OCI-LY3 (cell line): ENCODE measurements around the gene GPR137.

Experiments
- H2AFZ ChIP-seq: fragments of 200-600, 300-600 bp; shearing (Covaris generic); 2 replicates; pipeline ENCODE4 v1.6.0; 2014; ENCODE audit warnings: antibody characterized with exemption, low read depth, low read length
- H3K27ac ChIP-seq: fragments of 200-600, 300-600 bp; sonication (generic); 2 replicates; pipeline ENCODE4 v1.5.1; 2014; ENCODE audit warnings: mild to moderate bottlenecking, low read length, moderate library complexity, mixed read lengths
- H3K27me3 ChIP-seq: fragments of 200-600, 300-600 bp; sonication (generic); 2 replicates; pipeline ENCODE4 v1.6.1; 2014; ENCODE audit warnings: low read depth, low read length, mixed read lengths
- H3K36me3 ChIP-seq: fragments of 200-600, 300-600 bp; sonication (generic); replicated peaks from 2 replicates; pipeline ENCODE3; 2014; ENCODE audit warnings: low read depth, low read length, mixed read lengths
- H3K4me1 ChIP-seq: fragments of 300-600, 200-600 bp; sonication (generic); 2 replicates; pipeline ENCODE4 v1.6.1; 2014; ENCODE audit warnings: low read length, mixed read lengths
- H3K4me2 ChIP-seq: fragments of 200-600, 300-600 bp; sonication (generic); 2 replicates; pipeline ENCODE4 v1.6.1; 2014; ENCODE audit warnings: low read length, mixed read lengths
- H3K4me3 ChIP-seq: fragments of 300-600, 200-600 bp; sonication (generic); 2 replicates; pipeline ENCODE4 v1.5.1; 2014; ENCODE audit warnings: antibody characterized with exemption, mild to moderate bottlenecking, low read length, moderate library complexity
- H3K79me2 ChIP-seq: fragments of 300-600, 200-600 bp; shearing (Covaris generic); 2 replicates; pipeline ENCODE4 v1.6.1; 2014; ENCODE audit warnings: mild to moderate bottlenecking, low read length, mixed read lengths
- H3K9ac ChIP-seq: fragments of 300-600, 200-600 bp; shearing (Covaris generic); 2 replicates; pipeline ENCODE4 v1.6.0; 2014; ENCODE audit warnings: mild to moderate bottlenecking, low read length, moderate library complexity
- H3K9me3 ChIP-seq: fragments of 200-600, 300-600 bp; shearing (Covaris generic); 2 replicates; pipeline ENCODE4 v1.6.1; 2014; ENCODE audit warnings: low read length, mixed read lengths; ENCODE audit not compliant: insufficient read depth
- H4K20me1 ChIP-seq: fragments of 200-600, 300-600 bp; sonication (generic); 2 replicates; pipeline ENCODE4 v1.6.1; 2016; ENCODE audit warnings: low read length, mixed read lengths; ENCODE audit not compliant: insufficient read depth
- EZH2phosphoT487 ChIP-seq: fragments of 200-600 bp; shearing (Covaris generic); IDR thresholded peaks from 2 replicates; pipeline ENCODE4 v1.6.1; 2018; ENCODE audit warnings: antibody characterized with exemption, mixed run types, low read depth
- TF ChIP-seq, protein P1 (sequence below): fragments of 200-600, 300-600 bp; sonication (generic); IDR thresholded peaks from 2 replicates; pipeline ENCODE4 v1.5.1; 2014; ENCODE audit warnings: antibody characterized with exemption, low read length, low read depth

Gene GPR137

DNA sequence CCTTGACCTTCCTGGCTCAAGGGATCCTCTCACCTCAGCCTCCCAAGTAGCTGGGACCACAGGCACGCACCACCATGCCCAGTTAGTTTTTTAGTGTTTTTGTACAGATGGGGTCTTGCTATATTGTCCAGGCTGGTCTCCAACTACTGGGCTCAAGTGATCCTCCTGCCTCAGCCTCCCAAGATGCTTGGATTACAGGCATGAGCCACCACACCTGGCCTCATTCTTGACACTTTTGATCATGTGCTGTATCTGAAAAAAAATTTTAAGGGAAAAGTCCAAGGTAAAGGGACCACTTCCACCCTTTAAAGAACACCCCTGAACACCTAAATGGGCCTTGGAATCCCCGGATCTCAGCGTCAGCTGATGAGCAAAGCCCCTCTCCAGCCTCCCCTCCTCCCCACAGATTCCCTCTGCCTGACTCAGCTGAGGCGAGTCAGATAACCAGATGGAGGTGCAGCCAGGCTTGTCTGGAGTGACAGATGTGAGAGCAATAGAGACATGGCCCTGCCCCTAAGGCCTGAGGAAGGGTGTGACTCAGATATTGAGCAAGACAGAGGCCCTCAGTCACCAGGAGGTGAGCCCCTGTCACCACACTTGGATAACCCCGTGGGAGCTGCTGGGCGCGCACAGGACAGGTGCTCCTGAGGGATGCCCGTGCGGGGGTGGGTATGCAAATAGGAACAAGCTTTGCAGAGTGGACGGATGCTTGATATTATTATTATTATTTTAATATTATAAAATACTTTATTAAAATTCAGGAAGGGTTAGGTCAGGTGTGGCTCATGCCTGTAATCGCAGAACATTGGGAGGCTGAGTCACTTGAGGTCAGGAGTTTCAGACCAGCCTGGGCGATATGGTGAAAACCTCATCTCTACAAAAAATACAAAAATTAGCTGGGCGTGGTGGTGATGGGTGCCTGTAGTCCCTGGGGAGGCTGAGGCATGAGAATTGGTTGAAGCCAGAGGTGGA, 49.4 kb downstream of the GPR137 start:
- Histone ChIP-seq H3K36me3 (peaks cover 29% of the 10 kb centered on the region), H3K27me3 (no peaks in the 10 kb centered on the region), H4K20me1 (0 out of 2 replicates have a peak, but pooled peaks cover 3% of the 10 kb centered on the region), H3K79me2 (peaks cover 16% of the 10 kb centered on the region), H2AFZ (no peak overlapping the region), H3K9me3 (0 out of 2 replicates have a peak, but pooled peaks cover 2% of the 10 kb centered on the region), H3K4me3 (peak overlapping the region; percentile 7), H3K4me2 (peak overlapping the region; percentile 50), H3K9ac (no peak overlapping the region), H3K4me1 (peaks cover 51% of the 10 kb centered on the region), H3K27ac (peak overlapping the region; percentile 75)
- no peak for TF ChIP-seq EZH2phosphoT487
- TF ChIP-seq, protein P1, sequence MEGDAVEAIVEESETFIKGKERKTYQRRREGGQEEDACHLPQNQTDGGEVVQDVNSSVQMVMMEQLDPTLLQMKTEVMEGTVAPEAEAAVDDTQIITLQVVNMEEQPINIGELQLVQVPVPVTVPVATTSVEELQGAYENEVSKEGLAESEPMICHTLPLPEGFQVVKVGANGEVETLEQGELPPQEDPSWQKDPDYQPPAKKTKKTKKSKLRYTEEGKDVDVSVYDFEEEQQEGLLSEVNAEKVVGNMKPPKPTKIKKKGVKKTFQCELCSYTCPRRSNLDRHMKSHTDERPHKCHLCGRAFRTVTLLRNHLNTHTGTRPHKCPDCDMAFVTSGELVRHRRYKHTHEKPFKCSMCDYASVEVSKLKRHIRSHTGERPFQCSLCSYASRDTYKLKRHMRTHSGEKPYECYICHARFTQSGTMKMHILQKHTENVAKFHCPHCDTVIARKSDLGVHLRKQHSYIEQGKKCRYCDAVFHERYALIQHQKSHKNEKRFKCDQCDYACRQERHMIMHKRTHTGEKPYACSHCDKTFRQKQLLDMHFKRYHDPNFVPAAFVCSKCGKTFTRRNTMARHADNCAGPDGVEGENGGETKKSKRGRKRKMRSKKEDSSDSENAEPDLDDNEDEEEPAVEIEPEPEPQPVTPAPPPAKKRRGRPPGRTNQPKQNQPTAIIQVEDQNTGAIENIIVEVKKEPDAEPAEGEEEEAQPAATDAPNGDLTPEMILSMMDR, result no peak

DNA sequence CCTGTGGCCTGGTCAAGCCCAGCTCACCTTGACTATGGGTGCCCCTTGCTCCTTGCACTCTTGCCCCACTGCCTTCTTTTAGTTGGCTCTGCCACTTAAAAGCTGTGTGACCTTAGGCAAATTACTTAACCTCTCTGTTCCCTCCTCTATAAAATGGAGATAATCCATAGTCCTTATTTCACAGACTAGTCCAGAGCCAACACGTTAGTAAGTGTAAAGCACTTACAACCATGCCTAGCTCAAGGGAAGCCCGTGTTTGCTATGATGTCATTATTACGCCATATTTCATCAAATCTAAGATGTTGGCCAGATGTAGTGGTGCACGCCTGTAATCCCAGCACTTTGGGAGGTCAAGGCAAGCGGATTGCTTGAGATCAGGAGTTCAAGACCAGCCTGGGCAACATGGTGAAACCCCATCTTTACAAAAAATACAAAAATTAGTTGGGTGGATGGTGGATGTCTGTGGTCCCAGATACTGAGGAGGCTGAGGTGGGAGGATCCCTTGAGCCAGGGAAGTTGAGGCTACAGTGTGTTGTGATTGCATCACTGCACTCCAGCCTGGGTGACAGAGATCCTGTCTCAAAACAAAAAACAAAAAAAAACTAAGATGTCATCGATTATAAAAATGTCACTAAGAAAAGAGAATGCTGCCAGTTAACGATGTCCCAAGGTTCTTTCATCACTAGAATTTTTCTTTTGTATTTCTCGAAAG, 52.0 kb downstream of the GPR137 start:
- H2AFZ ChIP-seq, result no peak overlapping the region
- H3K27ac ChIP-seq, result no peak overlapping the region
- 0 out of 2 replicates have a peak, but pooled peaks cover 2% of the 10 kb centered on the region for H3K9me3 ChIP-seq
- H3K4me2 ChIP-seq, result no peak overlapping the region
- peaks cover 54% of the 10 kb centered on the region for H3K4me1 ChIP-seq
- H3K36me3 ChIP-seq, result peaks cover 42% of the 10 kb centered on the region
- TF ChIP-seq, protein P1, result no peak
- no peak for TF ChIP-seq EZH2phosphoT487
- no peaks in the 10 kb centered on the region for H3K27me3 ChIP-seq
- no peak overlapping the region for H3K9ac ChIP-seq
- H3K4me3 ChIP-seq, result no peak overlapping the region
- H3K79me2 ChIP-seq, result peaks cover 22% of the 10 kb centered on the region
- peaks cover 19% of the 10 kb centered on the region for H4K20me1 ChIP-seq

DNA sequence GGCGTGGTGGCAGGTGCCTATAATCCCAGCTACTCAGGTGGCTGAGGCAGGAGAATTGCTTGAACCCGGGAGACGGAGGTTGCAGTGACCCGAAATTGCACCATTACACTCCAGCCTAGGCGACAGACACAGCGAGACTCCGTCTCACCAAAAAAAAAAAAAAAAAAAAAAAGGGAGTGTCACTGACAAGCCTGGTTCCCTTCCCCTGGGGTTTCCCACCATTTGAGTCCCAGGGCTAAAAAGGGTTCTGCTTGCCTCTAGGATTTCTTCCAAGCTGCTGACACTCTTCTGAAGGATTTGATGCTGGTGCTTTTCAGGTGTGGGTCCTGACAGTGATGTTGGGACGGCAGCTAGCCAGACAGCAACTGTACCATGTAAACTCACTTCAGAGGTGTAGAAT, 53.1 kb downstream of the GPR137 start:
- peak overlapping the region; percentile 97; the same call in 1 of the 2 replicates for H3K9ac ChIP-seq
- H3K36me3 ChIP-seq, result peaks cover 47% of the 10 kb centered on the region
- H2AFZ ChIP-seq, result no peak overlapping the region
- H3K9me3 ChIP-seq, result 0 out of 2 replicates have a peak, but pooled peaks cover 1% of the 10 kb centered on the region
- TF ChIP-seq, protein P1, result no peak
- TF ChIP-seq EZH2phosphoT487, result no peak
- peak overlapping the region; percentile 83 for H3K4me3 ChIP-seq
- H3K27me3 ChIP-seq, result no peaks in the 10 kb centered on the region
- H3K4me1 ChIP-seq, result peaks cover 54% of the 10 kb centered on the region
- peak overlapping the region; percentile 97 for H3K4me2 ChIP-seq
- peak overlapping the region; percentile 85 for H3K27ac ChIP-seq
- H3K79me2 ChIP-seq, result peaks cover 22% of the 10 kb centered on the region
- H4K20me1 ChIP-seq, result peaks cover 19% of the 10 kb centered on the region
